Measurements from ENCODE around the gene HELB.

The HELB gene

GRCh38 chr12:66365718-66366490 is 63.6 kb downstream of the HELB start:
- peaks cover 42% of the 10 kb centered on the region for H3K36me3 Mint-ChIP-seq (ENCODE audit: low read depth)
- H3K27me3 Mint-ChIP-seq (ENCODE audit: low read depth), result no peaks in the 10 kb centered on the region
- no peaks in the 10 kb centered on the region for H3K9me3 Mint-ChIP-seq
- H3K4me1 Mint-ChIP-seq, result peaks cover 5% of the 10 kb centered on the region
- TF ChIP-seq CTCF (IDR thresholded peaks at IDR 0.05; ENCODE audit: unreplicated experiment in 3 of 3), result no peak
- no peak overlapping the region for H3K4me3 Mint-ChIP-seq
- no peak overlapping the region for H3K27ac Mint-ChIP-seq

- H3K4me1 Mint-ChIP-seq, result peaks cover 5% of the 10 kb centered on the region
- no peaks in the 10 kb centered on the region for H3K9me3 Mint-ChIP-seq
- no peaks in the 10 kb centered on the region for H3K27me3 Mint-ChIP-seq (ENCODE audit: low read depth)
- H3K27ac Mint-ChIP-seq, result no peak overlapping the region
- no peak for TF ChIP-seq CTCF (IDR thresholded peaks at IDR 0.05; ENCODE audit: unreplicated experiment in 3 of 3)
- H3K36me3 Mint-ChIP-seq (ENCODE audit: low read depth), result peaks cover 43% of the 10 kb centered on the region
- H3K4me3 Mint-ChIP-seq, result no peak overlapping the region
These were observed 64.8 kb downstream of the HELB start for GRCh38 chr12:66367015-66367667.

- Mint-ChIP-seq H3K27me3 (ENCODE audit: low read depth) (no peaks in the 10 kb centered on the region), H3K4me3 (no peak overlapping the region)
These were observed 69.7 kb downstream of the HELB start for GRCh38 chr12:66371982-66372381.

GRCh38 chr12:66375560-66375959 is 73.3 kb downstream of the HELB start:
- Mint-ChIP-seq H3K27me3 (ENCODE audit: low read depth) (no peaks in the 10 kb centered on the region), H3K27ac (no peak overlapping the region), H3K4me1 (no peaks in the 10 kb centered on the region), H3K9me3 (no peaks in the 10 kb centered on the region), H3K4me3 (no peak overlapping the region), H3K36me3 (ENCODE audit: low read depth) (peaks cover 19% of the 10 kb centered on the region)
- no peak for TF ChIP-seq CTCF (IDR thresholded peaks at IDR 0.05; ENCODE audit: unreplicated experiment in 3 of 3)

More at GRCh38 chr12:66371982-66372381, 69.7 kb downstream of the HELB start:
- Mint-ChIP-seq H3K9me3 (no peaks in the 10 kb centered on the region), H3K36me3 (ENCODE audit: low read depth) (peaks cover 31% of the 10 kb centered on the region), H3K27ac (no peak overlapping the region), H3K4me1 (peaks cover 5% of the 10 kb centered on the region)
- no peak for TF ChIP-seq CTCF (IDR thresholded peaks at IDR 0.05; ENCODE audit: unreplicated experiment in 3 of 3)

GRCh38 chr12:66379616-66380015 is 77.3 kb downstream of the HELB start:
- Mint-ChIP-seq H3K27me3 (ENCODE audit: low read depth) (no peaks in the 10 kb centered on the region), H3K36me3 (ENCODE audit: low read depth) (peaks cover 34% of the 10 kb centered on the region), H3K4me1 (no peaks in the 10 kb centered on the region), H3K4me3 (no peak overlapping the region), H3K27ac (no peak overlapping the region), H3K9me3 (no peaks in the 10 kb centered on the region)
- TF ChIP-seq CTCF (IDR thresholded peaks at IDR 0.05; ENCODE audit: unreplicated experiment in 3 of 3), result no peak
